NCI-H526 treated with DMSO at 0.1 percent for 48 hours (cell line): ENCODE data around the gene SPINT1.
A peak's percentile ranks its signal among the peaks of the same experiment; 100 is the strongest.

Source experiments
- DNase-seq: peaks from one replicate; lab custom pipeline; 2025; lab: John Stamatoyannopoulos, UW

SPINT1 gene

GRCh38 chr15:40828447-40829036, 15.3 kb upstream of the SPINT1 start, which contains the start of gene PPP1R14D:
Gene PPP1R14D, minus strand, starts transcription at chr15:40828708. Its CDS starts 67 bp downstream, at chr15:40828641.
- DNase-seq = no peak

- DNase-seq = peak; percentile 55
Measured at GRCh38 chr15:40829115-40829514, 14.7 kb upstream of the SPINT1 start.

GRCh38 chr15:40830884-40831283, 13.0 kb upstream of the SPINT1 start:
- DNase-seq = no peak

GRCh38 chr15:40831861-40832260, 12.0 kb upstream of the SPINT1 start:
- no peak for DNase-seq

- no peak for DNase-seq
Measured at GRCh38 chr15:40832903-40833302, 10.9 kb upstream of the SPINT1 start.

- DNase-seq = no peak
Measured at GRCh38 chr15:40836020-40836419, 7.8 kb upstream of the SPINT1 start.

GRCh38 chr15:40838756-40839155, 5.1 kb upstream of the SPINT1 start:
- DNase-seq = no peak

- DNase-seq = no peak
Measured at GRCh38 chr15:40841741-40842140, 2.1 kb upstream of the SPINT1 start.

GRCh38 chr15:40843261-40843884, 475 bp upstream of the SPINT1 start:
- DNase-seq = peak; percentile 32

- peak; percentile 38 for DNase-seq
Measured at GRCh38 chr15:40844696-40845030, 815 bp downstream of the SPINT1 start.

GRCh38 chr15:40845036-40845435, 1.2 kb downstream of the SPINT1 start:
- no peak for DNase-seq

GRCh38 chr15:40845511-40846284, 1.9 kb downstream of the SPINT1 start:
- DNase-seq = peak; percentile 15

GRCh38 chr15:40846841-40847222, 3.0 kb downstream of the SPINT1 start:
- DNase-seq = no peak

- DNase-seq = peak; percentile 61
Measured at GRCh38 chr15:40847223-40847961, 3.5 kb downstream of the SPINT1 start.

GRCh38 chr15:40850576-40851112, 6.8 kb downstream of the SPINT1 start:
- no peak for DNase-seq

GRCh38 chr15:40852529-40852928, 8.7 kb downstream of the SPINT1 start:
- DNase-seq = no peak

- no peak for DNase-seq
Measured at GRCh38 chr15:40853241-40853890, 9.5 kb downstream of the SPINT1 start.

- no peak for DNase-seq
Measured at GRCh38 chr15:40854161-40854560, 10.3 kb downstream of the SPINT1 start.

- no peak for DNase-seq
Measured at GRCh38 chr15:40855706-40856234, 11.9 kb downstream of the SPINT1 start.

- DNase-seq = no peak
Measured at GRCh38 chr15:40856746-40857145, 12.9 kb downstream of the SPINT1 start.

- peak; percentile 46 for DNase-seq
Measured at GRCh38 chr15:40857601-40858341, 13.9 kb downstream of the SPINT1 start.
